HS-5 (cell line): Measurements from ENCODE around the gene KRTAP10-2.
"Not testable (repeated sequence)": the region's sequence is repeated elsewhere in the genome, so short reads cannot be mapped to it uniquely, and the experiment has no call there.

Source experiments
- DNase-seq: peaks from one replicate; pipeline ENCODE4 v3.0.0-alpha.2; 2012; ENCODE audit warnings: low read depth

Gene KRTAP10-2

DNA sequence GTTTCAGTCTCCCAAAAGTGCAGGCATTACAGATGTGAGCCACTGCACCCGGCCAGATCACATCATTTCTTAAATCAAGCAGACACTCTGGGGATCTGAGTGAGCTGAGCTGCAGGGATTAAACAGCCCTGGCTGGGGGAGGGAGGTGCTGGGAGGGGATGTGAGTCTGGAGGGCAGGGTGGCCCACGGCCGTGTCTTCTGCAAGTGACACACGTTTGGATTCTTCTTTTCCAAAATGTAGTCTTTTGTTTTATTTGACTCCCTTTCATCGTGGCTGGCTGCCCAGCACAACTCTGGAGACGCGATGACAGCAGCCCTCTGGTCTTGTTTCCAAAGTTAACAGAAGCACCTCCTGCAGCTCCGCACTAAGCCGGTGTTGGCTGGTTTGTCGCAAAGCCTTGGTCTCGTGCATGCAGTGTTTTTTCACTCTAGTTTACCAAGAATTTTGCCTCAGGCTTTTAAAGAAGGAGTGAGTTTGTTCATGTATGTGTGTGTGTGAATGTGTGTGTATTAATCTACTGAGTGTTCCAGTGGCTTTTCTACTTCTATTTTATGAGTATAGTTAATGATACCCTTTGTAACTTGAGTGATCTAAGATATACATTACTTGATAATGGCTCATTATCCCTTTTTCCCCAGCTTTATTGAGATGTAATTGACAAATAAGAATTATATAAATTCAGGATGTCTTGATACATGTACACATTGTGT, 31.9 kb upstream of the KRTAP10-2 start:
- no peak for DNase-seq

DNA sequence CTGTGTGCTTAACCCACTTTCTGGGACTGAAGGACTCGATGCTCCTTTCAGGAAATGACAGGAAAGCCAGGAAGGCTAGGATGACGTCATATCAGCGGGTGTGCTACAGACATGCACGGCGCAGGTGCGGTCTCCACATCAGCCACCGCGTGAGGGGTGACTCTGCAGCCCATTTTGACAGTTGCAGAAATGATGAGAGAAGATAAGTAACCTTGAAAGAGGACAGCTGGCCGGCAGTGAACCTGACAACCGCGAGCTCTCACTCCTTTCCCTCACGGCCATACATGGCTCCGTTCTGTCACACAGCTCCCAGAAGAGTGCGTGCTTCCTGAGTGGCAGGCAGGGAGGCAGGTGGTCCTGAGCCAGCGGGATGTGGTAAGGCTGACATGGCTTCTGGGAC, 30.8 kb upstream of the KRTAP10-2 start:
- DNase-seq, result no peak

DNA sequence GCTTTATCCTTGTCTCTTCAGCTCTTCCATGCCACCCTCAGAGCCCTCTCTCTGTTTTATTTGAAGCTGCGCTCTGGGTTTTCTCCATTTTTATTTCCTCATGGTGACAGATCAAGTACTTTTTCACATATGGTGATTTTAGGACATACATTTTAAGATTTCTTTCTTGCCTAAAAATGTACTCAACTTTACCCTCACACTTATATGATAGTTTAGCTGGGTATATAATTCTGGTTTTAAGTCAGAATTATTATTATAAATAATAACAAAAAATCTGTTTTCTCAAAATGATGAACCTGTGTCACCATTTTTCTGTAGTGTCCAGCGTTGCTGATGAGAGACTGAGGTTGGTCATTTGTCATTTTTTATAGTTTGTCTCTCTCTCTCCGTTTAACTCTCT, 29.9 kb upstream of the KRTAP10-2 start:
- DNase-seq, result no peak

DNA sequence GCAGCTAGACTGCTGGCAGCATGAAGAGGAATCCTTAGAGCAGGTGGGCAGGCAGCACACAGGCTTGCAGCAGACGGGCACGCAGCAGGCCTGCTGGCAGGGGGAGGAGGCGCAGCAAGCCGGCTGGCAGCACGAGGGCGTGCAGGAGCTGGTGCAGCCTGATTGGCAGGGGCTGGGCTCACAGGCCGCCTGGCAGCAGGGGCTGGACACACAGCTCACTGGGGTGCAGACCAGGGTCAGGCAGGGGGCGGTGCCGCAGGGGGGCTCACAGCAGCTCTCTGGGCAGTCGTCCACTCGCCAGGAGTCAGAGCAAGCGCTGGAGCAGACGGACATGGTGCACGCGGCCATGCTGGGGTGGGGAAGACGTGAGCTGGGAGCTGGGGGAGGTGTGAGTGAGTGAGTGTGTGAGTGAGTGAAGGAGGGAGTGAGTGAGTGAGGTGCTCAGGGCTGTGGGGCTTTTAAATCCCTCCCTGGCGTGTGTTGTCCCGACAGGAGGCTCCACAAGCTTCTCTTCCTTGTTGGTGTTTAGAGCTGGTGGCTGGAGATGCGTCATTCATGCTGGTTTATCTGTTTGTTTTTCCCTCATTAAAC, 29.0 kb upstream of the KRTAP10-2 start, which contains the start of gene KRTAP10-5:
TSS of gene KRTAP10-5 (minus strand) at position 374 of the 591 bp plus-strand sequence. CDS start at position 348, 26 bp downstream.
- DNase-seq, result not testable (repeated sequence)

DNA sequence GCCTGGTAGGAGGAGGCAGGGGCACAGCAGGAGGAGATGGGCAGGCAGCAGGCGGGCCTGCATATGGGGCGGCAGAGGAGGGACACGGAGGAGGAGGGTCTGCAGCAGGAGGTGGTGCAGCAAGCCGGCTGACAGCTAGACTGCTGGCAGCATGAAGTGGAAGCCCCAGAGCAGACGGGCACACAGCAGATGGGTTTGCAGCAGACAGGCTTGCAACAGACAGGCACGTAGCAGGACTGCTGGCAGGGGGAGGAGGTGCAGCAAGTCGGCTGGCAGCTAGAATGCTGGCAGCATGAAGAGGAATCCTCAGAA, 28.5 kb upstream of the KRTAP10-2 start:
- DNase-seq, result no peak

DNA sequence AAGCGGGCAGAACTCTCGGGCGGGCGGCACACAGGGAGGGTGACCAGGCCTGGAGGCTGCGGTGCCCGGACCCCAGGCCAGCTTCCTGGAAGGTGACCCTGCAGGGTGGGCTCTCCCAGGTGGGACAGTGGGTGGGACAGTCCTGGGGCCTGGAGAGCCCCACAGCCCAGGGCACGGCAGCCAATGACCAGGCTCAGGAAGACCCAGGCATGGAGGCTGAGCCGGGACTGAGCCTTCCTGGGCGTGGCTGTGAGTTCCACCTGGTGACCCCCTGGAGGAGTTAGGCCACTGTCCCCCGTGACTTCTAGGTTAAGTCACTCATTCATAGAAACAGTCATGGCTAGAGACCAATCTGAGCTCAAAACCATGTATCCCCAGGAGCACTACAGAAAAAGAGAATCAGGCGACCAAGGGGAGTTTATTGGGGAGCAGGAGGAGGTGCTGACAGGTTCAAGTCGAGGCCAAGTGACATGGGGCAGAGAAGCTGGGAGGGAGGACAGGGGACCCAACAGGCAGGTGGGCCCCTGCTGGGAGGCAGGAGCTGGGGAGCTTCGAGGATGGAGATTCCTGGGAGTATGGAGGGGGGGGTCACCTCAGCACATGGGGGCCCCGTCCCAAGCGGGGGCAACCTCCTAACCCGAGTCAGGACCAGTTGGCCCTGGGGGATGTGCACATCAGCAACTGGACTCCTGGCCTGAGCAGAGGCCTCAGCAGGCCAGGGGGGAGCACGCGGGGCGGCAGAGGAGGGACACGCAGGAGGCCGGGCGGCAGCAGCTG, 27.9 kb upstream of the KRTAP10-2 start:
- DNase-seq, result no peak

DNA sequence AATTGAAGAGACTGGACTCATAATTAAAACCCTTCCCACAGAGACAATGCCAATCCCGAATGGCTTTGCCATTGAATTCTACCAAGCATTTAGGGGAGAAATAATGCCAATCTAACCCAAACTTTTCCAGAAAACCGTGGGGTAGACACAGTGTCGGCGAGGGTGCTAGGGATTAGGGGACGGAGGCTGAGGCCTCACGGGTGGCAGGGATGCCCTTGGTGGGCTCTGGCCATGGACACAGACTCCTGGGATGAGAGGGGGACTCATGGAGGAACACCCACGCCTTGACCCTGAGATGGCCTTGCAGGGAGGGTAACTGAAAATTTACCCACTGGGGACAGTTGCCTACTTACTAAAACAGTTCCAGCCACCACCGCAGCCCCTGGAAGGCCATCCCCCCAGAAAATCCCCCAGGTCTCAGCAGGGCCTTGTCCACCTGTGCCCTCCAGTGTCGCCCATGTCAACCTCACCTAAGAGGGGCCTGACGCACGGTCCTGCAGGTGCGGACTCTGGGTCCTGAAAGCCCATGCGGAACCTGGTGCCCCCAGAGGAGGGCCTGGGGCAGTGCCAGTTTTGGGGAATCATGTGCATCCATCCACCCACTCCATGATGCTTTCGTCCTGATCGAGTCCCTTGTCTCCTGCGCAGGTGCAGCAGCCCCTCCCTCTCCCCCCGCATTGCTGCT, 27.2 kb upstream of the KRTAP10-2 start:
- DNase-seq, result no peak

DNA sequence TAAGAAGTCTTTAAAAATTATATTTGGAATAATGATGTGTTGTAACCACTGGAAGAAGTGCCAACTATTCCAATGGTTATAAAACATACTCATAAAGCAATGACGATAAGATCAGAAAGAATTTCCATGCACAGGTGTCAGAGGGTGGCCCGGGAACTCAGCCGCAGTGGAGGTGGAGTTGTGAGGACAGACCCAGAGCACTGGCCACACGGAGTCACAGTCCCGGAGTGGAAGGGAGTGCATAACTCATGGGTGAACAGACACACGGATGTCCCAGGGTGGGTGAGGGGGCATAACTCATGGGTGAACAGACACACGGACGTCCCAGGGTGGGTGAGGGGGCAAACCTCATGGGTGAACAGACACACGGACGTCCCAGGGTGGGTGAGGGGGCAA, 24.7 kb upstream of the KRTAP10-2 start:
- DNase-seq, result no peak

DNA sequence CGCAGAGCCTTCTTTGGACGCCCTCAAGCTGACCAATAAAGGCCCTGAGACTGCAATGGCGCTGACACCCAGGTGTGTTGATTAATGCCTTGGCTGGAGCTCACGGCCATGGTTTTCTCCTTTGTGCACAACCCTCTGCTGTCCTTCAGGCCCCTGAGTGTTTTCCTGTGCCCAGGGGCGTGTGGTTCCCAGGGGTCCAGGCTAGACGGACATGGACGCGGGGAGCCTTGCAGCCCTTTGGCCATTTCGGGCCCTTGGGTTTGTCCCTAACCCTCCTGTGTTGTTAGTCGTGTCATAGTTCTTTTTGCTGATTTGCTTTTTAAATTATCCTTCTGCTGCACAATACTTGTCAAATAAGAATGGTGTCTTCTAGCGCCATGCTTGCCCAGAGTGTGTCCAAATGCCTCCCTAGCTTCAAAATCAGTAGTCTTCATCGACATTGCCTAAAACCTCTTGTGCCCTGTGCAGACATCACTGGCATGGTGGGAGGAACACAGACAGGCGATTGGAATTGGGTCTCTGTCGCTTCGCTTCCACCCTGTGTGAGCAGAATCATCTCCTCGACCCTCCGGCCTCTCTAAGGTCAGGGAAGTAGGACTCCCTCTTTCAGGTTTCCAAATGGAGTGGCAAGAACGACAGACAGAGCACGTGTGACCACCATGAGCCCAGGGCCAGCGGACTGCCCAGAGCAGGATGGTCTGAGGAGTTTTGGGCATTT, 24.2 kb upstream of the KRTAP10-2 start:
- DNase-seq, result no peak

DNA sequence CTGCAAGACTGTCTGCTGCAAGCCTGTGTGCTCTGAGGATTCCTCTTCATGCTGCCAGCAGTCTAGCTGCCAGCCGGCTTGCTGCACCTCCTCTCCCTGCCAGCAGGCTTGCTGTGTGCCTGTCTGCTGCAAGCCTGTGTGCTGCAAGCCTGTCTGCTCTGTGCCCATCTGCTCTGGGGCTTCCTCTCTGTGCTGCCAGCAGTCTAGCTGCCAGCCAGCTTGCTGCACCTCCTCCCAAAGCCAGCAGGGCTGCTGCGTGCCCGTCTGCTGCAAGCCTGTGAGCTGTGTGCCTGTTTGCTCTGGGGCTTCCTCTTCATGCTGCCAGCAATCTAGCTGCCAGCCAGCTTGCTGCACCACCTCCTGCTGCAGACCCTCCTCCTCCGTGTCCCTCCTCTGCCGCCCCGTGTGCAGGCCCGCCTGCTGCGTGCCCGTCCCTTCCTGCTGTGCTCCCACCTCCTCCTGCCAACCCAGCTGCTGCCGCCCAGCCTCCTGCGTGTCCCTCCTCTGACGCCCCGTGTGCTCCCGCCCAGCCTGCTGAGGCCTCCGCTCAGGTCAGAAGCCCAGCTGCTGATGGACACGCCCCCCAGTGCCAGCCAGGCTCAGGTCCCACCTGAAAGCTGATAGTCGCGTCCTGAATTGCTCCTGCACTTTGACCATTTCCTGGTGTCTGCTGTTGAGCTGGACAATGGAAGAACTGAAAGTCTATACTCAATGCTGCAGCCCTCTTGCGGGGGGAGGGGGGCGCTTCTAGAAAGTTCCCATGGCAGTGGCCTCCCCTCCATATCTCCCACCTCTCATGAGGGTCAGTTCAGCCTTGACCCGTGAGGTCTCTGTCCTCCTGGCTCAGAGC, 23.4 kb upstream of the KRTAP10-2 start:
- DNase-seq, result no peak

DNA sequence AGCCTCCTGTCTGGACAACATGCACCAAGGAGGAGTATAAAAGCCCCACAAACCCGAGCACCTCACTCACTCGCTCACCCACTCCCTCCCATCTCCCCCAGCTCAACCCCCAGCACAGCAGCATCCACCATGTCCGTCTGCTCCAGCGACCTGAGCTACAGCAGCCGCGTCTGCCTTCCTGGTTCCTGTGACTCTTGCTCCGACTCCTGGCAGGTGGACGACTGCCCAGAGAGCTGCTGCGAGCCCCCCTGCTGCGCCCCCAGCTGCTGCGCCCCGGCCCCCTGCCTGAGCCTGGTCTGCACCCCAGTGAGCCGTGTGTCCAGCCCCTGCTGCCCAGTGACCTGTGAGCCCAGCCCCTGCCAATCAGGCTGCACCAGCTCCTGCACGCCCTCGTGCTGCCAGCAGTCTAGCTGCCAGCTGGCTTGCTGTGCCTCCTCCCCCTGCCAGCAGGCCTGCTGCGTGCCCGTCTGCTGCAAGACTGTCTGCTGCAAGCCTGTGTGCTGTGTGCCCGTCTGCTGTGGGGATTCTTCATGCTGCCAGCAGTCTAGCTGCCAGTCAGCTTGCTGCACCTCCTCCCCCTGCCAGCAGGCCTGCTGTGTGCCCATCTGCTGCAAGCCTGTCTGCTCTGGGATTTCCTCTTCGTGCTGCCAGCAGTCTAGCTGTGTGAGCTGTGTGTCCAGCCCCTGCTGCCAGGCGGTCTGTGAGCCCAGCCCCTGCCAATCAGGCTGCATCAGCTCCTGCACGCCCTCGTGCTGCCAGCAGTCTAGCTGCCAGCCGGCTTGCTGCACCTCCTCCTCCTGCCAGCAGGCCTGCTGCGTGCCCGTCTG, 22.5 kb upstream of the KRTAP10-2 start, which contains the start of gene KRTAP10-4:
TSS of gene KRTAP10-4 (plus strand) at position 100 of the 827 bp plus-strand sequence. CDS start at position 130, 30 bp downstream.
- DNase-seq, result not testable (repeated sequence)

DNA sequence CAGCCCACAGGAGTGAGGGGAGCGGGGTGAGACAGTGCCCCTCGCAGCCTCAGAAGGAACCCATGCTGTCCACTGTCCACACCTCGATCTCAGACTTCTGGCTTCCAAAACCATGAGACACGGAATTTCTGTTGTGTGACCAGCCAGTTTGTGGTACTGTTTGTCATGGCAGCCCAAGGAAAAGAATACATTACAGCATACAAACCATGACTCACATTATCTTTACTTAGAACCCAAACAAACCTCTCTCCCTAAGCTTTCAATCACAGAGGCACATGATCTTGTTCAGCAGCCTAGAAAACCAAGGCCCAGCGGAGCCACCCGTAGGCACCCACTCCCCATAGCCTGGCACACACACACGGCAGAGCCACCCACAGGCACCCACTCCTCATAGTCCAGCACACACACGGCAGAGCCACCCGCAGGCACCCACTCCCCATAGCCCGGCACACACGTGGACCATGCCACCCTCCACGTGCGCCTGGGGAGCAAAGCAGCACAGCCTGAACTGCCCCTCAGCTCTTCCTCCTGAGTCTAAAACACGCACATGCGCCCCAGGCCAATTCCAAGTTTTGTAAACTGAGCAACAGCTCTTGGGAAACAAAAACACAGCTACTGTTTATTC, 21.8 kb upstream of the KRTAP10-2 start:
- no peak for DNase-seq

DNA sequence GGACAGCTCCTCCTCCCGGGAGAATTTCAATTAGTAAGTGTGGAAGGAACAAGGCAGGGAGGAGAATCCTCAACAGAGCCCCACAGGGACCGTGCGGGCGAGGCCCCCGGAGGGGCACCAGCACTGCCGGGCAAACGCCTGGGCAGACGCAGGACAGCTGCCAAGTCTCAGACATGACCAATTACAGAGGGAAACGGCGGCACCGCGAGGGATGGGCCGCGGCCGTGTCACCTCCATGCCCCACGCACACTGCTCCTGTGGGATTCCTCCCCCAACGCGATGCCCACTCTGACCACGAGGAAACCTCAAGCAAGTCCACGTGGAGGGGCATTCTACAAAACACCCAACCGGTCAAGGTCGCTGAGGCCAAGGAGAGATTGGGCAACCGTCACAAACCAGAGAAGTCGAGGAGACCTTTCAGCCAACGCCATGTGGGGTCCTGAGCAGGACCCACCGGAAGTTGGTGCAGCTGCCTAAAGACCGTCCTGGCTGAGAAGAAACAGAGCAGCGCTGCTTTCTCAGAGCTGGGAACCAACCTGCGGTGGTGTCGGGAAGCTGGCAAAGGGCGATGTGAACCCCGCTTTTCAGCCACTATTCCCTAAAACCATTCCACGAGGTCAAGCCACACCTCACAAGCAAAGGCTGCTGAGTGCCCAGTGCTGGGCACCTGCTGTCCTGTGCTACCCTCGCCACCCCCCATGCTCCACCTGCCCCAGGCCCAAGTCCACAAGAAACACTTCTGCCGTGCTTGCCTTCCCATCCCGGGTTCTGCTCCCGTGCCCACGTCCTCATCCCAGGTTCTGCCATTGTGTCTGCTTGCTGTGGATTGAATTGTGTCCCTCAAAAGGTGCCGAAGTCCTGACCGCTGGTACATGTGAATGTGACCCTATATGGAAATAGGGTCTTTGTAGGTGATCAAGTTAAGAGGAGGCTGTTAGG, 20.8 kb upstream of the KRTAP10-2 start:
- no peak for DNase-seq

DNA sequence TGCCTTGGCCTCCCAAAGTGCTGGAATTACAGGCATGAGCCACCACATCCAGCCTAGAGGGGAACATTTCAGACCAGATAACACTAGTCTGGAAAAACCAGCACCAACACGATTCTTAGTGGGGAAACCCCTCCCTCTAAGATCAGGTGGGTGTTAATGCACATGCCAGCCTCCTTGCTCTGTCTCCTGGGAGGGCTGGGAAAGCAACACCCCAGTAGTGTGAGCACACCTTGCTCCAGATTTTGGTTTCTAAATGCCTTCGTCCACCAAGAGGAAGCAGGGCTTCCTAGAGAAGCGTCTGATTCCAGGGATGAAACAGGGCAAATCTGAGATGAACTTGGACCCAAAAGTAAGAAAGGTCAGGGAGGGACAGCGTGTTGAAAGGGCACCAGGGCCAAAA, 20.0 kb upstream of the KRTAP10-2 start:
- no peak for DNase-seq

DNA sequence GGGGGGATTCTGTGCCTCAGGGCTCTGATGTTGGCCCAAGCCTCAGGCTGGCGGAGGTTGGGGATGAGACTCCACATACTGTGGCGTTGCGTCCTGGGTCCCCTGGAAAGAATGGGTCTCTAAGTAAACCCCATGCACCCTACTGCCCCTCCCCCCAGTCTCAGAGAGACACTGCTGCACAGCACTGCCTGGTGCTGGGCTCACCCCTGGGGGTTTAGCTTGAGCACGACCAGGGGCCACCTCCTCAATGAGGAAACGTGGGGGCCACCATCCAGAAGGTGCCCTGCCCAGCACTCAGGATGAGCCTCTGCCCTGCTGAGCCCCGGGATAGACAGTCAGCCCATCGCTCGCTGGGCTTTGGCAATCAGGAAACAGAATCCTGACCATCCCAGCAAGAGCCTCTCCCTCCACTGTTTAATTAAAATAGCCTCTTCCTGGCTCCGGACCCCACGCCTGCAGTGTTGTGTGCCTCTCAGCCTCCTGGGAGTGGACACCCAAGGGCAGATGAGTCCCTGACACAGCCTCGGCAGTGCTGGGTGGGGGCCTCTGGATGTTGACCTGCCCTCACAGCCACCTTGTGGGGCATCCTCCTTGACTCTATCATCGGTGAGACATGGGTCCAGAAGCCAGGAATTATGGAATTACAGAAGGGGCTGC, 18.7 kb upstream of the KRTAP10-2 start:
- DNase-seq, result no peak

DNA sequence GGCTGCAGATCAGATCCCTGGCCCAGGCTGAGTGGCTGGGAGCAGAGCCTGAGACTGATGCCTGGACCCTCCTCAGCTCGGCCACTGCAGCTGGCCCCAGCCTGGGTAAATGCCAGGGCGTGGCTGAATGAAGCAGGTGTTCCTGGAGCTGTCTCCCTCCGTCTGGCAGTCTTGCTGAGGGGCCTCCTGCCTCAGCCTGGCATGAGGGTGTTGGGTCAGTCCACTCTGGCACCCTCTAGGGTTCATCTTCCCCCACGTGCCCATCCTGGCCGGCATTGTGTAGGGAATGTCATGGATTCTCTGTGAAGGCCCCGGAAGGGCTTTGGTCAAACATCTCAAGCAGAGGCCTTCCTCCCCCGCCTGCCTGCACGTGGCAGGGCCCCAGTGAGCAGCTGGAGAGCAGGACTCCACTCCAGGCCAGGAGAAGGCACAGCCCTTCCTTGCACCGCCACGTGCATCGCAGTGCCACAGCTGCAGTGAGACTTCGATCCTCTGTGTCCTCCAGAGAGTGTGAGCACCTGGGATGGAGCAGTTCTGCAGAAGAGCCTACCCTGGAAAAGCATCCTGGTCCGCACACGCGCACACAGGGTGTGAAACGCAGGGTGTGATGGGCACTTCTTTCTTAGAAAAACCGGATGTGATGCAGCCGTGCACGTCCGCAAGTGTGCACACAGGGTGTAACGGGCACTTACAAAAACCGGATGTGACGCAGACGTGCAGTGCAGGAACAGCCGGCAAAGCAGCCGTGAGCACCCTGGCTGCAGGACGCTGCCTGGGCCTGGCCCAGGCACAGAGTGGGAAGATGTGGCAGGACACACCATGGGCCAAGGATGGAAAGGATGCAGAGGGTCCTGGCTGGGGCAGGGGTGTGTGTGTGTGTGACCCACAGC, 17.6 kb upstream of the KRTAP10-2 start:
- DNase-seq, result no peak

DNA sequence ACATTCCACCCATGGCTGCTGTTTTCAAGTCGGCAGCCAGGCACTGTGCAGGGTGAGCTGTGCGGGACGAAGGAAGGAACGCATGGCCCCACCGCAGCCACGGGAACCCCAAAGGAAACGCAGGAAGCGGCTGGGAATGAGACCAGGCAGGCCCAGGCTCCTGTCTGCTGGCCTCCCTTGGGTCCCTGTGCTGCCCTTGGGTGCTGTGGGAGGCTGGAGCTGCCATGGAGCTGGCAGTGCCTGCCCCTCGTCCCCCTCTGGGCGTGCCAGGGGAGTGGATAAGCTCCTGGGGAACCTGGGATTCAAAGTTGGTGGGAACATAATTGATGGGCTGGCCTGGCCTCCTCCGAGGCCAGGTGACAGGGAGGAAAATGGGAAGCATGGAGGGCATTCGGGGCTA, 17.0 kb upstream of the KRTAP10-2 start:
- DNase-seq, result no peak
